IMR-90 (cell line): ENCODE measurements around the gene TRPM8.

Source experiments
- CTCF ChIP-seq: conservative IDR thresholded peaks from 2 replicates; pipeline ENCODE4 v1.5.1; 2012; ENCODE audit warnings: mild to moderate bottlenecking, low read depth, low read length, improper control_type of control experiment
- FOS ChIP-seq: fragments of 150-350 bp; IDR thresholded peaks from 2 replicates; pipeline ENCODE4 v1.6.1; 2016; ENCODE audit warnings: low read depth, low read length
- POLR2A ChIP-seq: IDR thresholded peaks from 2 replicates; pipeline ENCODE4 v1.6.1; 2012; ENCODE audit warnings: mild to moderate bottlenecking, low read depth, low read length
- RAD21 ChIP-seq: IDR thresholded peaks from 2 replicates; pipeline ENCODE4 v1.6.1; 2012; ENCODE audit warnings: low read length, improper control_type of control experiment
- RFX5 ChIP-seq: IDR thresholded peaks from 2 replicates; pipeline ENCODE4 v1.8.0; 2012; ENCODE audit warnings: low read depth, mild to moderate bottlenecking, low read length, moderate library complexity

DNA sequence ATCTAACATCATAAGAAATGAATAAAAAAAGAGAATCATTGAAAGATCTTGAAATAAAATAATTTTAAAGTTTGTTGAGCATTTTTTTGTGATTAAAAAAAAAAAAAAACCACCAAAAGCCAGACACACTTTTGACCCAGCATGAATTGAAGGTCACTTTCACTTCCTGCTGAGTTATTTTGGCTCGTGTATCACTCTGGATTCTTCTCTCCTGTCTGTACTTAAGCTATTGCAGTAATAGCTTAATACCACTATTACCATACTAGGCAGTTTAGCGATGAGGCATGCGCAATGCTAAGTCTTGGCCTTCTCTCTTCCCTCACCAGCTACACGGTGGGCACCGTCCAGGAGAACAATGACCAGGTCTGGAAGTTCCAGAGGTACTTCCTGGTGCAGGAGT lies 78.8 kb downstream of the TRPM8 start:
- TF ChIP-seq CTCF (no peak), RFX5 (no peak), RAD21 (no peak), POLR2A (no peak), FOS (no peak)
